ENCODE results near the gene PRLH. TPM values are rescaled to one million over a fixed set of nuclear protein-coding genes. Genes with fewer than 3 reads are reported as not detected.

Gene PRLH
- polyA plus RNA-seq (2013, experiment 1 of 2; ENCODE audit: insufficient read length): not detected
- not detected for polyA plus RNA-seq (2013, experiment 2 of 2; ENCODE audit: insufficient read length)

- no peak for DNase-seq
These were observed at the start of gene PRLH for GRCh38 chr2:237566401-237567235. PRLH (plus strand) TSS chr2:237566574; CDS start chr2:237566574, 0 bp downstream.

DNA sequence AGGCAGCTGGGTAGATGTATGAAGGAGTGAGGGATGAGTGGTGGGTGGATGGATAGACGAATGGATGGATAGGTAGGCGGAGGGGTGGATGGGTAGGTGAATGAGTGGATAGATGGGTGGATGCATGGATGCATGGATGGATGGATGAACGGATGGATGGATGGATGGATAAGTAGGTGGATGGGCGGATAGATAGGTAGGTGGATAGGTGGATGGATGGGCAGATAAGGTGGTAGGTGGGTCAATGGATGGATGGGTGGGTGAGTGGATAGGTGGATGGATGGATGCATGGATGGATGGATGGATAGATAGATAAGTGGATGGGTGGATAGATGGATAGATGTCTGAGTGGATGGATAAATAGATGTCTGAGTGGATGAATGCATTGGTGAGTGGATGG is 49.2 kb upstream of the PRLH start:
- no peak for DNase-seq

DNA sequence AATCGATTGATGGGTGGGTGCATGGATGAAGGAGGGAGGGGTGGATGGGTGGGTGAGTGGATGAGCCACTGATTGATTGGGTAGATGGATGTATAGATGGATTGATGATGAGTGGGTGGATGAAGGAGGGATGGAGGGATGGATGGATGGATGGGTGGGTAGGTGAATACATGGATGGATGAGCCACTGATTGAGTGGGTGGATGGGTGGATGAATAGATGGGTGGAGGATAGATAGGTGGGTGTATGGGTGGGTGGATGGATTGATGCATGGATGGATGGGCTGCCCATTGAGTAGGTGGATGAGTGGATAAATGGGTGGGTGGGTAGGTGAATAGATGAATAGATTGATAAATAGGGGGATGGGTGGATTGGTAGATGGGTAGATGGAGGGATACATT is 48.4 kb upstream of the PRLH start:
- DNase-seq: no peak

DNA sequence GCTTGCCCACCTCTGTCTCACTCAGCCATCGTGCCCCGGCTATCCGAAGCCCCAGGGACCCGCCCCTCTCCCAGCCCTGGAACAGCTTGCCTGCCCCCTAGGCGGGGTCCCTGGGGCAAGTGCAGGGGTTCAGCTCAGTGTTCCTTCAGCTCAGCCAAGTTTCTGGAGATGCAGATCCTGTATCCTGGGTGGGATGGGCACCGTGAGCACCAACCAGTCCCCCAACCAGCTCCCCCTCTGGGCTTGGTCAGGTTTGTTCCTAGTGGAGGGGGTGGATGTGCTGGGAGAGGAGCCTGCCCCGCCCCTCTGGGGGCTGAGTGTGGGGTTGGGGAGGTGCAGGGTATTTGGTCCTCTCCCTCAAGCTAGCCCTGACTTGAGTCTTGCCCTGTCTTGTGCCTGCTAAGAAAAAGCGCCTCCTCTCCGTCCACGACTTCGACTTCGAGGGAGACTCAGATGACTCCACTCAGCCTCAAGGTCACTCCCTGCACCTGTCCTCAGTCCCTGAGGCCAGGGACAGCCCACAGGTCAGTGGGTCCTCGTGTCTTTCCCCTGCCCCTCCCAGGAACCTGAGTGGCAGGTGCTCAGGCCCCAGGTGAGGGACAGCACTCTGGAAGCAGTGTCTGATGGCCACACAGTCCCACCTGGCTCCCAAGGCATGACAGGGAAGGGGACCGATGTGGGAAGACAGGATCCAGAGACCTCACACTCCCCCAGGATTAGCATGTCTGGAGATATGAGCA is 46.7 kb upstream of the PRLH start:
- DNase-seq: no peak

- no peak for DNase-seq
These were observed 46.1 kb upstream of the PRLH start for GRCh38 chr2:237520290-237520689.

DNA sequence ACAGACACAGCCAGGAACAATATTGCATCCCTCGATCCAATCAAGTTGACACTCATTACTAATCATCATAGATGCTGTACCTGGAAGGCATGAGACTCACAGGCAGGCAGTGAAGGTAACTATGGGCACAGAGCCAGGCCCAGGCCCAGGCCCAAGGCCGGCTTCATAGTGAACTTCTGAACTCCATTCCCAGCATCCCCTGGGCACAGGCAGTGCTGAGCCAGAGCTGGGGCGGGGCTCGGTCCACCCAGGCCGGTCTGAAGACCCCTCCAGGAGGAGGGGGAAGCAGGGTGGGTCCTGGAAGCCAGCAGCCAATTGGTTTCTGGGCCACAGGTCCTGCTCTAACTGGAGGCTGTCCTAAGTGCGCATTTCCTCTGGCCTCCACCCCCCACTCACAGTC is 41.7 kb upstream of the PRLH start:
- no peak for DNase-seq

- DNase-seq: no peak
These were observed 40.7 kb upstream of the PRLH start for GRCh38 chr2:237525559-237526157.

DNA sequence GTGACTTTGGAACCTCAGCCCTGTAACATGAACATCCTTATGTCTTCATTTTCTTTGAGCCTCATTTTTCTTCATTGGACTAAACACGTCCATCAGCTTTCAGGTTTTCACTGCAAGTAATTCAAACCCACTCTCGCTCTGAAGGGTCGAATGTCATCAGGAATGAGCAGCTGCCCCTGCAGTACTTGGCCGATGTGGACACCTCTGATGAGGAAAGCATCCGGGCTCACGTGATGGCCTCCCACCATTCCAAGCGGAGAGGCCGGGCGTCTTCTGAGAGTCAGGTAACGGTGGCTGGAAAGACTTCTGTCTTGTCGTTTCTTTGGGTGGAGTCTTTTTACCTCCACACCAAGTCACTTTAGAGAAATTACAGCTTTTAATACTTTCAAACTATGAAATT is 39.1 kb upstream of the PRLH start:
- no peak for DNase-seq

DNA sequence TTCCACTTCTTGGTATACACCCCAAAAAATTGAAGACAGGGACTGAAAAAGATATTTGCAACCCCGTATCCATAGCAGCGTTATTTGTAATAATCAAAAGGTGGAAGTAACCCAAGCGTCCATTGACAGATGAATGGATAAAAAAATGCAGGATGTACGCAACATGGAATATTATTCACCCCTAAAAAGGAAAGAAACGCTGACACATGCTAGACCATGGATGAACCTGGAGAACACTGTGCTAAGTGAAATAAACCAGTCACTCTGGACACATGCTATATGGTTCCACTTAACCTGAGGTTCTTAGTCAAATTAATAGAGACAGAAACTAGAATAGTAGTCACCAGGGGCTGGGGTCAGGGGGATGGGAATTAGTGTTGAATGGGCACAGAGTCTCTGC is 38.6 kb upstream of the PRLH start:
- DNase-seq: no peak

DNA sequence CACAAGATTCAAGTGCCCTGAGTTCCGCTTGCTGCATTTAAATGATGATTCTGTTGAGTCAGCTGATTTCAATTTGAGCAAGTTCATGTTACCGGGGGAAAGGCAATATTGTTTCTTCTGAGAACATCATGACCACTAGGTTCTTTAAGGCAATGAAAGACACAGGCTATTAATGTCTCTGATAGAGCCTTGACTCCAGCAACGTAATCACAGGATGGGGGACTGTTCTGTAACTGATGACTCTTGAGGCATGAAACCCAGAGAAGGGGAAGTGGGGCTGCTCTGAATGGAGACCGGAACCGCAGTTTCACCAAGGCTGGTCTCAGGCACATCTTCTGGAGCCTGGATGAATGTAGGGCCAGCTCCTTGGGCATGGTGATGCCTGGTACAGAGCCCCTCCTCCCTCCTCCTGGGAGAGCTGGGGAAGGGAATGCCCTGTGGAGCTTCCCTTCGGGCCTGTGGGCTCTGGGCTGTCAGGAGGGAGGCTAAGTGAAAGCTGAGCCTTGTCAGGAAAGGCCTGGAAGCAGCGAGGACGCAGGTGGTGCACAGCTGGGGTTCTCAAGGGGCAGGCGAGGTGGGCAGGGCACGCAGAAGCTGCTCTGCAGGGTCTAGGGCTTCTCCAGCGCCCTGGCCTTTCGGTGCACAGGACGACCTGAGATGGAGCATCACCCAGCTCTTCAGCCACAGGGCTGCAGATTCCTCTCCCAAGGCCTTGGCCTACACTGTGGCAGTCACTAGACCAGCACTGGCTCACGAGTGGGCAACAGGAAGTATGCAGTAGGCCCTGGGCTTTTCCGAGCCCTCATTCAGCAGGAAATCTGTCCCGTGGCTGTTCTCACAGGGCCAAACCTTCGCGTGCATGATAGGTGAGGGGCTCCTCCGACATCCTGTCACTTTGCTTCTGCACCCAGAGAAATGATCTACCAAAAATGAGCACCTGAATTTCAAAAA is 36.6 kb upstream of the PRLH start:
- no peak for DNase-seq

- peak; percentile 24 for DNase-seq
These were observed 35.6 kb upstream of the PRLH start for GRCh38 chr2:237530472-237531433.

GRCh38 chr2:237532160-237532559 is 34.2 kb upstream of the PRLH start:
- no peak for DNase-seq

DNA sequence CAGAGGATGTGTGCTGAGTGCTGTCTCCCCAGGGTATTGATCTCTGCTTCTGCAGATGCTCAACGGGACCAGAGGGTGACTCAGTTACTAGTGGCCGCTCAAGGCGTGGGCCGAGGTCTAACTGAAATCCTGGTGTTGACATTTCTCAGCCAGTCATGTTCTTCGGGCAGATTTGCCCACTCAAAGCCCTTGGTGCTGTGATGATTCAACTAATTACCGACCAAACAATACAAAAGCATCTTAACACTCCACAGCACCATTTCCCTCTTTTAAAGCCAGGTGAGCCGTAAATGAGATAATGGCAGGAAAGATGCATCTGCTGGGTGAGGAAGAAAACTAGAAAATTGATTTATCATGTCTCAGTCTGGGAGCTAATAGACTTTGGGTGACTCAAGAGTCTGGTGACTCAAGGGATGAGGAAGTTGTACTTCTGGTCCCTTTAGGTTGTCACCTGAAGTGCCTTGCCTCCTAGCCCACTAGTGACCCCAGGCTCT is 32.7 kb upstream of the PRLH start:
- peak; percentile 39 for DNase-seq

GRCh38 chr2:237534380-237534779 is 32.0 kb upstream of the PRLH start:
- no peak for DNase-seq

- no peak for DNase-seq
These were observed 30.8 kb upstream of the PRLH start for GRCh38 chr2:237535385-237536082.

DNA sequence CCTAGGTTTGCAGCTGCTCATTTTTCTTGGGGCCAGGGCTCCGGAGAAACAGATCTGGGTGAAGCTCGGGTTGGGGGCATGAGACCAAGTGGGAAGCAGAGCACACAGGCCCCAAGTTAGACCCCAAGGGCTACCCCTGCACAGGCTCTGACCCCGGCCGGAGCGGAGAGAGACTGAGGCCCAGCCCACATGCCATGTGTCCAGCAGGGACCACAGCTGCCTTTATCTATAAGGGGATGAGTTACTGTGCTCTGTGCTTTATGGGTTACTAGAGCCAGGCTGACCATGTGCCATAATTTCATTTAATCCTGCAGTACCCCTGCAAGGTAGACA is 30.3 kb upstream of the PRLH start:
- no peak for DNase-seq

DNA sequence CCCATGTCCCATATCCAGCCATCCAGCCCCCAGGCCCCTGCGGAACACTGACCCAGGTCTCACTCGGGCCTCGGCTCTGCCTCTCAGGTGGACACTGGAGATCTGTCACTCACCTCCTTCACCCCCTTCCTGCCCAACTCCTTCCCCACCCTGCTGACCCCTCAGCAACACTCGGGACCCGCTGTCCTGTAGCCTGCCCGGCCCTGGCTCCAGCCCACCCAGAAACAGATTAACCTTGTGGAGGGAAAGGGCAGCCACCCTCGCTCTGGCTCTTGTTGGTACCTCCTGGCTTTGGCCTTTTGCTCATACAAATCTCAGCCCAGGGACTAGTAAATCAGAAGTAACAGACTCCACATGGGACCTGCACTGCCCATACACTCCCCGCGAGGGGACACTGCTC is 29.8 kb upstream of the PRLH start:
- DNase-seq: no peak

DNA sequence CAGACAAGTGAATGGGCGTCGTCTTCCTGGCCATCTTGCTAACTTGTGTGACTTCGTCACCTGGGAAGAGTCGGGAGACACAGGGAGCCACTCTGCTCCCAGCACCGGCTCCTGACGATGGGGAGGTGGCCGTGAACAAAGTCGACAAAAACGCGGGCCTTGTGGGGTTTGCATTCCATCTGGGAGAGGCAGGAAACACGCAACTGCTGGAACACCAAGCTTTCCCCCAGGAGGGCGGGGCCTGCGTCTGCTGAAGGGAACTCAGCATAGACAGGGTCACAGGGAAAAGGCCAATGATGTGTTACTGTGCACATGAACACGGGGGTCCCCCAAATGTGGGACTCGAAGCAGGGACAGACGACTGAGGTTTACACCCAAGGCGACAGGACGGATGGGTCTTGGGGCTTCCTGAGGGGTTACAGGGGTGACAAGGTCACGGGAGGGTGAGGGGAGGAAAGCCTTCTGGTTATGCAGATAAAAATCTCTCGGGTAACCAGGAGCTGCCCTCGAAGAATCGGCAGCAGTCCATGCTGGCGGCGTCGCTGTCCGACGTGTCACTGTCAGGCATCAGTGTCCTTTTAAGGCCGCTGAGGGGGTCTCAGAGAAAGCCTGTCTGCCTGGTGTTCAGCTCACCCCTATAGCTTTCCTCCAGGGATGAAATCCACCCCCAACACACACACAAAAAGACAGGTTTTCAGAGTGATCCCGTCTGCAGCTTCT is 28.2 kb upstream of the PRLH start:
- DNase-seq: peak; percentile 27

GRCh38 chr2:237538901-237539300 is 27.5 kb upstream of the PRLH start:
- no peak for DNase-seq

DNA sequence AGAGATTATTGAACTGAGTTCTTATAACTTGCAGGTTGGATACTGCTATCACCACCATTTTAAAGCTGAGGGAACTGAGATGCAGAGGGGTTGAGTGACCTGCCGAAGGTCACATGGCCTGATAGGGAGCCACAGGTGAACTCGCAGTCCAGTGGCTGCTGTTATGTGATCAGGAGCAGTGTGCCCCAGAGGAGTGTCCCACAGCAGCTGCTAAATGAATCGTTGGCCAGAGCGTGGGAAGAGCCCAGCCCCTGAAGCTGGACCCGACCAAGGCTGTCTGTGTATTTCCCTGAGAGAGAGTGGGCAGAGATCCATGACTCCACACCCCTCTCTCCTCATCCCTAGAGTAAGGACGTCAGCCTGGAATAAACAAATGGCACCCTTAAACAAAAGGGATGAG is 26.7 kb upstream of the PRLH start:
- no peak for DNase-seq

All from fibroblast of skin of back (primary cell).